Body of pancreas (tissue), 4 donors: Measurements from ENCODE around the gene CMA1. TPM values are rescaled to one million over a fixed set of nuclear protein-coding genes. Genes with fewer than 3 reads are reported as not detected.

ENCODE experiments used
- ATAC-seq: fragments of 150-250 bp; one replicate; pipeline ENCODE4 v1.9.1; 2016
- DNase-seq, 4 donors: peaks; one replicate each; pipeline ENCODE4 v3.0.0-alpha.2; 2019
- H3K27ac ChIP-seq, 4 donors: fragments of 200-600 bp; sonication (generic); 1 replicate in 3 of 4; 2 replicates in 1 of 4; pipeline versions ENCODE4 v1.5.1 to v1.6.1; 2016 to 2019; ENCODE audit warnings: mild to moderate bottlenecking in 1 of 4, mixed read lengths in 1 of 4, moderate library complexity in 1 of 4
- H3K27me3 ChIP-seq, 2 donors: fragments of 200-600 bp; sonication (generic); one replicate each; pipeline ENCODE4 v1.6.0; 2016; ENCODE audit warnings: mild to moderate bottlenecking in 1 of 2
- H3K36me3 ChIP-seq, 2 donors: fragments of 200-600 bp; sonication (generic); replicated peaks in 1 of 2; 2 replicates each; pipeline ENCODE4 v1.5.1; 2016; ENCODE audit warnings: low read depth in 2 of 2; ENCODE audit not compliant: insufficient read depth in 1 of 2
- H3K4me1 ChIP-seq: fragments of 200-600 bp; sonication (generic); one replicate; pipeline ENCODE4 v1.6.0; 2016
- H3K4me3 ChIP-seq, 2 donors: fragments of 200-600 bp; sonication (generic); 1 replicate in 1 of 2; 2 replicates in 1 of 2; pipeline ENCODE4 v1.5.1; 2016 to 2019
- H3K9me3 ChIP-seq, 3 donors: fragments of 200-600 bp; sonication (generic); 1 replicate in 2 of 3; 2 replicates in 1 of 3; pipeline ENCODE4 v1.5.1; 2016
- POLR2A ChIP-seq, 3 donors: fragments of 450-650 bp; IDR thresholded peaks; one replicate each; pipeline ENCODE4 v1.6.1; 2016; ENCODE audit warnings: antibody characterized with exemption in 3 of 3, mild to moderate bottlenecking in 2 of 3
- WGBS, 2 donors: methylation state at CpG; one replicate each; pipeline ENCODE4 v1.1.5; 2017; 5-methylcytosine and 5-hydroxymethylcytosine counted together
- intact Hi-C: fragments of 100-400 bp; cut with DNase I; formaldehyde crosslinking; loops from one replicate; pipeline ENCODE4 v1.15.1; 2023
- total RNA-seq, 2 donors: library from RNA; depleted of rRNA; stranded (reverse); fragments of >200 nt; gene quantifications; one replicate each; pipeline ENCODE4 v1.1.0, GENCODE V29; 2016
- TF ChIP-seq, protein P1 (sequence below), 7 experiments: fragments of 450-650 bp in 4 of 7; fragments of 200-600 bp in 3 of 7; sonication (generic) in 3 of 7; IDR thresholded peaks; one replicate each; pipeline ENCODE4 v1.5.1; 2016 to 2019; ENCODE audit warnings: antibody characterized with exemption in 7 of 7

CMA1 gene
- total RNA-seq, 2 donors from 2014 or later: not detected

DNA sequence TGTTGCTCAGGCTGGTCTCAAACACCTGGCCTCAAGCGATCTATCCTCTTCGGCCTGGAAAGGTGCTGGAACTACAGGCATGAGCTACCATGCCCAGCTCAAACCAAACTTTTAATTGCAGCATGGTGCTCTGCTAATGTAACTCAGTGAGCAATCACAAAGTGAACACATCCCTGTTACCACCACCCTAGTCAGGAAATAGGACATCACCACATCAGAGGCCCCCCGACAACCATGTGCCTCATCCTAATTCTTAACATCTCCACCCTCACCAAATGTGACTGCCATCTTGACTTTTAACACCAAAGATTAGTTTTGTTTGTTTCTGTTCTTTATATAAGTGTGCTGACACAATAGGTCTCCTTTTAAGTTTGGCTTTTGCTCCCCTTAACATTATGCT, 42.7 kb downstream of the CMA1 start:
- Histone ChIP-seq H3K9me3 (no peaks in the 10 kb centered on the region), H3K36me3 (no peaks in the 10 kb centered on the region), H3K27me3 (no peaks in the 10 kb centered on the region), H3K4me1 (no peaks in the 10 kb centered on the region), H3K27ac (no peak overlapping the region), H3K4me3 (no peak overlapping the region)
- DNase-seq: no peak
- TF ChIP-seq, protein P1, sequence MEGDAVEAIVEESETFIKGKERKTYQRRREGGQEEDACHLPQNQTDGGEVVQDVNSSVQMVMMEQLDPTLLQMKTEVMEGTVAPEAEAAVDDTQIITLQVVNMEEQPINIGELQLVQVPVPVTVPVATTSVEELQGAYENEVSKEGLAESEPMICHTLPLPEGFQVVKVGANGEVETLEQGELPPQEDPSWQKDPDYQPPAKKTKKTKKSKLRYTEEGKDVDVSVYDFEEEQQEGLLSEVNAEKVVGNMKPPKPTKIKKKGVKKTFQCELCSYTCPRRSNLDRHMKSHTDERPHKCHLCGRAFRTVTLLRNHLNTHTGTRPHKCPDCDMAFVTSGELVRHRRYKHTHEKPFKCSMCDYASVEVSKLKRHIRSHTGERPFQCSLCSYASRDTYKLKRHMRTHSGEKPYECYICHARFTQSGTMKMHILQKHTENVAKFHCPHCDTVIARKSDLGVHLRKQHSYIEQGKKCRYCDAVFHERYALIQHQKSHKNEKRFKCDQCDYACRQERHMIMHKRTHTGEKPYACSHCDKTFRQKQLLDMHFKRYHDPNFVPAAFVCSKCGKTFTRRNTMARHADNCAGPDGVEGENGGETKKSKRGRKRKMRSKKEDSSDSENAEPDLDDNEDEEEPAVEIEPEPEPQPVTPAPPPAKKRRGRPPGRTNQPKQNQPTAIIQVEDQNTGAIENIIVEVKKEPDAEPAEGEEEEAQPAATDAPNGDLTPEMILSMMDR (IDR thresholded peaks at IDR 0.05): no peak
- no peak for TF ChIP-seq POLR2A (IDR thresholded peaks at IDR 0.05)
- WGBS, 2 donors: 93 to 98% methylated on average over 3 of the region's 3 CpGs
- ATAC-seq: no peak
- intact Hi-C loops: no loop called here

DNA sequence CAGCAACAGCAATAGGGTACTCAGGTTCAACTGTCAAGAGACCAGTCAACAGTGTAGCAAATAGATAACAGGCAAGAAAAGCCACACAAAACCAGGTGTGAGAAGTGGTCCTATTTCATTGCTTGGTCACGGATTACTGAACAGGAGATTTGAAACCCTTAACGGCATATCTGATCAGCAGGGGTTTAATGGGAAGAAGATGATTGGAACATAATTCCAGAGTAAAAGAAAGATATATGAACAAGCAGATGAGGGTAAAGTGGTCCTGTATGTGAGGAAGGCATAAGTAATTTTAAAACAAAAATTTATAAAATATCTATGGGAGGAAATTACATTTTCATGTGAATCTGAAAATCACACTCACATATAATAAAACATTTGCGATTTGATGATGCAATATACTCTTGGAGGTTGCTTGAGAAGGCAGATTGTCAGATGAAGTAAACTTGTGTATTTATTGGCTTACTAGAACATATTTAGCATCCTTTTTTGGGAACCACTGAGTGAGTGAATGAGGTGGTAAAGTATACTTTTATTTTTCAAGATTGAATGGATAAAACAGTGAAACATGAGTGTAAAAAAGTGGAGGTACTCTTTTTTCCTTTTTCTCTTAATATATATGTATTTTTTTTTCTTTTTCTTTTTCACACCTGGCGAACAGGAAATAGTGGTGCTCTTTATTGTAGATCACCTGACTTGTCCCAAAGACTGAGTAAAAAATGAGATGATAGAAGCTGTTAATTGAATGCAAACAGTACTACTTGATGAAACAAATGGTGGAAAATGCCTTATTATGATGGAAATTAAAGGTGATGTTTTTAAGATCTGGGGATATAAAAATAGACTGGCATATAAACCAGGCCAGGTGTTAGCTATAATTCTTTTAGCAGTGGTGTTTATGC, 43.9 kb downstream of the CMA1 start:
- TF ChIP-seq POLR2A (IDR thresholded peaks at IDR 0.05): no peak
- TF ChIP-seq, protein P1 (IDR thresholded peaks at IDR 0.05): no peak

DNA sequence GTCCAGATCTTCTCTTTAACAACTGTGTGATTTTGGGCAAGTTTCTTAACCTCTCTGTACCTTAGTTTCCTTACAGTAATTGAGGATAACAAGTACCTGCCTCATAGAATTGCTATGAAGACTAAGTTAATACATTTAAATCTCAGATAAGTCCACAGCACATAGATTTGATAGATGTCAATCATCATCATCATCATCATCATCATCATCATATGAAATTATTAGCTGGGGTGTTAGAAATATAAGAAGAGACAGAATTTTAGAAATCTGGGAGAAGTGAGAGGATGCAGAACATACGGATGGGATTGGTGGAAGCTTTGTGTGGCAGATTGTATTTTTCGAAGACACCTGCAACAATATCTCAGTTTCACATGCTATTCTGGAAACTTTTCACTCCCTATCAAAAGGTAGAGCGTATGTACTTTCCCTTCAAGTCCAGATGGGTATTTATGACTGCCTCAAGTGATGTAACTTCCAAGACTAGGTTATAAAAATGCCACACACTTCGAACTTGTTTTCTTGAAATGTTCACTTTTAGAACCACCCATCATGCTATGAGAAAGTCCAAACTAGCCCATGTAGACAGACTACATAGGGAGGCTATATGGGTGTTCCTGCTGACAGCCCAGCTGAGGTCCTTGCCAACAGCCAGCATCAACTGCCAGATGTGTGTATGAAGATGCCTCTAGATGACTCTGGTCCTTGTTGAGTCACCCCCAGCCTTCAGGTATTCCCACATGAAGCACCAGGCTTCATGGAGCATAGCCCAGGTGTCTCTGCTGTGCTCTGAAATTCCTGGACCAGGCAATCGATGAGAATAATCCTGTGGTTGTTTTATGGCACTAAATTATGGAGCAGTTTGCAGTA, 44.8 kb downstream of the CMA1 start:
- H3K4me3 ChIP-seq: no peak overlapping the region
- no peaks in the 10 kb centered on the region for H3K36me3 ChIP-seq
- intact Hi-C loops: no loop called here
- no peaks in the 10 kb centered on the region for H3K9me3 ChIP-seq
- H3K4me1 ChIP-seq: no peaks in the 10 kb centered on the region
- DNase-seq: no peak
- H3K27ac ChIP-seq: no peak overlapping the region
- ATAC-seq: no peak
- WGBS, 2 donors: 38 to 49% methylated on average over 4 to 5 of the region's 5 CpGs
- H3K27me3 ChIP-seq: no peaks in the 10 kb centered on the region
- TF ChIP-seq, protein P1 (IDR thresholded peaks at IDR 0.05): no peak
- TF ChIP-seq POLR2A (IDR thresholded peaks at IDR 0.05): no peak

More for the DNA sequence above, 43.9 kb downstream of the CMA1 start:
- no peaks in the 10 kb centered on the region for H3K36me3 ChIP-seq
- H3K4me3 ChIP-seq: no peak overlapping the region
- no peaks in the 10 kb centered on the region for H3K4me1 ChIP-seq
- no peaks in the 10 kb centered on the region for H3K27me3 ChIP-seq
- no peaks in the 10 kb centered on the region for H3K9me3 ChIP-seq
- H3K27ac ChIP-seq: no peak overlapping the region
- 67 to 72% methylated on average over 4 of the region's 4 CpGs for WGBS, 2 donors
- intact Hi-C loops: no loop called here
- ATAC-seq: no peak
- no peak for DNase-seq

DNA sequence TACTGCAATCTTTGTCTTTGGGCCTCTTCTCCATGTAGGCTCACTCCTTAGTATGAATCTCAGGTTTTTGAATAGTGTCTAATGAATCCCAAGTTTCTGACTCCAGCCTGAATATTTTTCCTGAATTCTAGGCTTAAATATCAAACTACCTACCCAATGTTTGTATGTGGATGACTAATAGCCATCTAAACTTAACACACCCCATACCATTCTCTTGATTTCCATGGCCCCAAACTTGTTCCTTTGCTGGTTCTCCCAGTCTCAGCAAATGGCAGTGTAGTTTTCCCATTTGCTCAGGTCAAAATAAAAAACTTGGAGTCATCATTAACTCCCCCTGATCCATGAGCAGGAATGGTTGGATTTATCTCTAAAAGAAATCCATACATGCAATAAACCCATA, 46.7 kb downstream of the CMA1 start:
- Histone ChIP-seq H3K4me3 (no peak overlapping the region), H3K27ac (no peak overlapping the region), H3K36me3 (no peaks in the 10 kb centered on the region), H3K27me3 (no peaks in the 10 kb centered on the region), H3K4me1 (no peaks in the 10 kb centered on the region), H3K9me3 (no peaks in the 10 kb centered on the region)
- no peak for DNase-seq
- ATAC-seq: no peak
- TF ChIP-seq, protein P1 (IDR thresholded peaks at IDR 0.05): no peak
- TF ChIP-seq POLR2A (IDR thresholded peaks at IDR 0.05): no peak
- intact Hi-C loops: no loop called here
